ENCODE results near the gene SLC6A6. TPM values are rescaled to one million over a fixed set of nuclear protein-coding genes. Genes with fewer than 3 reads are reported as not detected.

SLC6A6 gene
- total RNA-seq, 1 donor from 2014 or later, result 24.2 TPM

DNA sequence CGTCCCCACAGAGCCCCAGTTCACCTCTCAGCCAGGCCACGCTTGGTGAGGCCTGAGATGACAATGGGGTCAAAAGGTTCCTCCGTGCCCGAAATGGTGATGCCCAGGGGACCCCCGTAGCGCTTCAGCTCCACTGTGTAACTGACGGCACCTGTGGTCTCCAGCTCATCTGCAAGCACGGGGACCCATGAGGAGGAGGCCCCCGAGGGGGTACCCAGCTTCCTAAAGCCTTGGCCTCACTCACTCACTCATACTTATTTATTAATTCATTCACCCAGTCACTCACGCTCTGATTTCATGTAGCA is 107.3 kb downstream of the SLC6A6 start:
- H3K9me3 ChIP-seq (ENCODE audit: insufficient read depth, low read depth, low read length), result no peaks in the 10 kb centered on the region
- H3K9ac ChIP-seq (ENCODE audit: low read length), result no peak overlapping the region
- Mint-ChIP-seq H3K27ac (ENCODE audit: unreplicated experiment) (no peak overlapping the region), H3K36me3 (ENCODE audit: low read depth, unreplicated experiment) (no peaks in the 10 kb centered on the region), H3K4me3 (ENCODE audit: unreplicated experiment) (no peak overlapping the region), H3K9me3 (ENCODE audit: unreplicated experiment) (no peaks in the 10 kb centered on the region), H3K4me1 (ENCODE audit: low read depth, unreplicated experiment) (no peaks in the 10 kb centered on the region), H3K27me3 (ENCODE audit: low read depth, unreplicated experiment) (peaks cover 35% of the 10 kb centered on the region)
- no peak for DNase-seq (ENCODE audit: low read depth)
- TF ChIP-seq CTCF (IDR thresholded peaks at IDR 0.05; ENCODE audit: insufficient read depth, low read depth, low read length) (no peak), EZH2 (IDR thresholded peaks at IDR 0.05; ENCODE audit: insufficient read depth, low read length) (no peak)
- H3K4me1 ChIP-seq (ENCODE audit: insufficient read depth, low read length), result no peaks in the 10 kb centered on the region
- H4K20me1 ChIP-seq (ENCODE audit: insufficient read depth, low read length), result no peaks in the 10 kb centered on the region
- no peaks in the 10 kb centered on the region for H3K79me2 ChIP-seq (ENCODE audit: insufficient read depth, low read length)
- no peak overlapping the region for H2AFZ ChIP-seq (ENCODE audit: low read depth, low read length)
- no peak for FAIRE-seq
- H3K27me3 ChIP-seq (ENCODE audit: insufficient read depth, low read length), result no peaks in the 10 kb centered on the region
- no peaks in the 10 kb centered on the region for H3K36me3 ChIP-seq (ENCODE audit: insufficient read depth, low read length)
- H3K27ac ChIP-seq (ENCODE audit: low read depth, low read length), result no peak overlapping the region
- H3K4me3 ChIP-seq (ENCODE audit: insufficient read depth, low read depth, low read length), result no peak overlapping the region
- H3K4me2 ChIP-seq (ENCODE audit: low read length), result no peak overlapping the region

DNA sequence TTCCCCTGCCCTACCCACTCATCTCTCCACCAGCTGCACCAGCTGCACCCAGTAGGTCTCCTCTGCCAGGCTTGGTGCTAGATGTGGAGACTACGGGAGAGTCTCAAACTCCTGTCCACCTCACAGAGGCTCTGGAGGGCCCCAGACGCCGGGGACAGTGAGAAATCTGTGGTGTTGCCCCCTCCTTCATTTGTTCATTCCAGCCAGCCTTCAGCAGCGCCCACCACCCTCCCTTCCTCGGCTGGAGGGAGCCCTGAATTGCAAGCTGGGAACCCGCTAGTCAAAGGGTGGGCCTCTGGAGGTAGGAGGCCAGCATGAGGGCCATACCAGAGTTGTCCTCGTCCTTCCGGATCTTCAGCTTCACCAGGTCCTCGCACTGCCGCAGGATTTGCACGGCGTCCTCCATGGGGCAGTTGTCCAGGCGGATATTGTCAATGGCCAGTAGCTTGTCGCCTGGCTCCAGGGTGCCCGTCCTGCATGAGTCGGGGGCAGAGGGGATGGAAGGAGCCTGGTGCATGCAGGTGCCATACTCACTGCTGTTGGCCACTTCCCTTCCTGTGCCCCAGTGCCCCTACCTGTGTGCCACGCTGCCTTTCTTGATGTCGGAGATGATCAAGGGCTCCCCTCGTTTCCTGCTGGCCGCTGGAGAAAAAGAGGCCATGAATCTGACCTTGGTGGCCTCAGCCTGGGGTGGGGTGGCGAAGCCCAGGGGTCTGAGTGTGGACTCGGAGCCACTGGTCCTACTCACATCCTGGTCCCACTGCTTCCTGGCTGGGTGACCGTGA is 108.6 kb downstream of the SLC6A6 start:
- Mint-ChIP-seq H3K27ac (ENCODE audit: unreplicated experiment) (no peak overlapping the region), H3K4me1 (ENCODE audit: low read depth, unreplicated experiment) (no peaks in the 10 kb centered on the region), H3K4me3 (ENCODE audit: unreplicated experiment) (no peak overlapping the region), H3K27me3 (ENCODE audit: low read depth, unreplicated experiment) (peaks cover 31% of the 10 kb centered on the region), H3K36me3 (ENCODE audit: low read depth, unreplicated experiment) (no peaks in the 10 kb centered on the region), H3K9me3 (ENCODE audit: unreplicated experiment) (no peaks in the 10 kb centered on the region)
- H3K27ac ChIP-seq (ENCODE audit: low read depth, low read length), result no peak overlapping the region
- no peak overlapping the region for H3K4me3 ChIP-seq (ENCODE audit: insufficient read depth, low read depth, low read length)
- H3K4me2 ChIP-seq (ENCODE audit: low read length), result no peak overlapping the region
- no peaks in the 10 kb centered on the region for H3K27me3 ChIP-seq (ENCODE audit: insufficient read depth, low read length)
- H3K36me3 ChIP-seq (ENCODE audit: insufficient read depth, low read length), result no peaks in the 10 kb centered on the region
- FAIRE-seq (no peak), DNase-seq (ENCODE audit: low read depth) (no peak)
- H3K9ac ChIP-seq (ENCODE audit: low read length), result no peak overlapping the region
- H3K9me3 ChIP-seq (ENCODE audit: insufficient read depth, low read depth, low read length), result no peaks in the 10 kb centered on the region
- no peaks in the 10 kb centered on the region for H4K20me1 ChIP-seq (ENCODE audit: insufficient read depth, low read length)
- no peaks in the 10 kb centered on the region for H3K4me1 ChIP-seq (ENCODE audit: insufficient read depth, low read length)
- H2AFZ ChIP-seq (ENCODE audit: low read depth, low read length), result no peak overlapping the region
- H3K79me2 ChIP-seq (ENCODE audit: insufficient read depth, low read length), result no peaks in the 10 kb centered on the region
- TF ChIP-seq EZH2 (IDR thresholded peaks at IDR 0.05; ENCODE audit: insufficient read depth, low read length), result no peak

DNA sequence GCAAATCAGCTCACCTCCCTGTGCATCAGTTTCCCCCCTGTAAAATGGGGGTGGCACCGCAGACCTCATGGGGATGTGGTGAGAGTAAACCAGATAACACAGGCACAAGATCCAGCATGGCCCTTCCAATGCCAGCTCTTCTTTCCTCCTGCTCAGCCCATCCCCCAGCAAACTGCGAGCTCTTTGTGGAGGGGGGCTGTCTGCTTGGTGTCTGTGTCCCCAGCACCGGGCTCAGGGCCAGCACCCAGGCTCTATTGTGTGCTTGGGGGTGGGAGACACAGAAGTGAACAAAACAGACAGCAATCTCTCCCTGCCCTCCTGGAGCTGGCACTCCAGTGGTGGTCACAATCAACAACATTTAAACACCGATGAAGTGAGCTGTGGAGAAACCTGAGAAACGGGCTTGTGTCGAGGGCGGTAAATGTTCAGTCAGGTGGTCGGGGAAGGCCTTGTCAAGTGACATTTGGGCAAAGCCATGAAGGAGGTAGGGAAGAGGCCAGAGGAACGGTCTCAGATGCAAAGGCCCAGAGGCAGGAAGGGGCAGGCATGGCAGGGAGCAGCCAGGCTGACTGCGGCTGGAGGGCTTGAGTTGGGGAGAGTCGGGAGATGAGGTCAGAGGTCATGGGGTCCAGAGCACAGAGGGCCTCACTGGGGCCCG is 109.3 kb downstream of the SLC6A6 start:
- no peaks in the 10 kb centered on the region for H3K79me2 ChIP-seq (ENCODE audit: insufficient read depth, low read length)
- Mint-ChIP-seq H3K9me3 (ENCODE audit: unreplicated experiment) (no peaks in the 10 kb centered on the region), H3K36me3 (ENCODE audit: low read depth, unreplicated experiment) (no peaks in the 10 kb centered on the region), H3K4me3 (ENCODE audit: unreplicated experiment) (no peak overlapping the region), H3K27me3 (ENCODE audit: low read depth, unreplicated experiment) (peaks cover 26% of the 10 kb centered on the region), H3K4me1 (ENCODE audit: low read depth, unreplicated experiment) (no peaks in the 10 kb centered on the region), H3K27ac (ENCODE audit: unreplicated experiment) (no peak overlapping the region)
- no peak for FAIRE-seq
- no peak for TF ChIP-seq CTCF (IDR thresholded peaks at IDR 0.05; ENCODE audit: insufficient read depth, low read depth, low read length)
- no peak for TF ChIP-seq EZH2 (IDR thresholded peaks at IDR 0.05; ENCODE audit: insufficient read depth, low read length)
- DNase-seq (ENCODE audit: low read depth), result no peak
- H3K4me2 ChIP-seq (ENCODE audit: low read length), result no peak overlapping the region
- no peak overlapping the region for H3K4me3 ChIP-seq (ENCODE audit: insufficient read depth, low read depth, low read length)
- no peaks in the 10 kb centered on the region for H3K9me3 ChIP-seq (ENCODE audit: insufficient read depth, low read depth, low read length)
- no peaks in the 10 kb centered on the region for H4K20me1 ChIP-seq (ENCODE audit: insufficient read depth, low read length)
- H2AFZ ChIP-seq (ENCODE audit: low read depth, low read length), result no peak overlapping the region
- H3K9ac ChIP-seq (ENCODE audit: low read length), result no peak overlapping the region
- H3K36me3 ChIP-seq (ENCODE audit: insufficient read depth, low read length), result no peaks in the 10 kb centered on the region
- peaks cover under 1% of the 10 kb centered on the region for H3K27me3 ChIP-seq (ENCODE audit: insufficient read depth, low read length)
- H3K27ac ChIP-seq (ENCODE audit: low read depth, low read length), result no peak overlapping the region
- no peaks in the 10 kb centered on the region for H3K4me1 ChIP-seq (ENCODE audit: insufficient read depth, low read length)

Measured in astrocyte (in vitro differentiated cells and primary cell).